Mesendoderm (in vitro differentiated cells): ENCODE data around the gene RGS17.

Experiments used
- DNase-seq: peaks from one replicate; pipeline ENCODE4 v3.0.0; 2013
- H2AK5ac ChIP-seq: 2 replicates; pipeline ENCODE4 v1.6.1; 2013; ENCODE audit warnings: low read length, inconsistent platforms
- H2BK120ac ChIP-seq: 2 replicates; pipeline ENCODE4 v1.6.1; 2013; ENCODE audit warnings: low read depth, mild to moderate bottlenecking, low read length, moderate library complexity, mixed read lengths
- H2BK15ac ChIP-seq: replicated peaks from 2 replicates; pipeline ENCODE4 v1.6.1; 2013; ENCODE audit warnings: low read depth, mild to moderate bottlenecking, moderate library complexity
- H2BK5ac ChIP-seq: 2 replicates; pipeline ENCODE4 v1.6.1; 2013; ENCODE audit warnings: low read length, inconsistent platforms
- H3K18ac ChIP-seq: 2 replicates; pipeline ENCODE4 v1.6.1; 2013; ENCODE audit warnings: mild to moderate bottlenecking, low read length, mixed read lengths
- H3K23ac ChIP-seq: one replicate; pipeline ENCODE4 v1.6.1; 2013; ENCODE audit warnings: low read length
- H3K27ac ChIP-seq: 2 replicates; pipeline ENCODE4 v1.5.1; 2013; ENCODE audit warnings: low read depth, mild to moderate bottlenecking, inconsistent platforms, low read length, moderate library complexity
- H3K27me3 ChIP-seq: 2 replicates; pipeline ENCODE4 v1.6.1; 2013; ENCODE audit warnings: low read length, control low read depth, mild to moderate bottlenecking, inconsistent platforms; ENCODE audit not compliant: insufficient read depth, poor library complexity
- H3K36me3 ChIP-seq: 2 replicates; pipeline ENCODE4 v1.6.1; 2013; ENCODE audit warnings: low read length, inconsistent platforms; ENCODE audit not compliant: control insufficient read depth, insufficient read depth
- H3K4ac ChIP-seq: one replicate; pipeline ENCODE4 v1.6.1; 2013; ENCODE audit warnings: low read depth, mild to moderate bottlenecking, low read length, moderate library complexity
- H3K4me1 ChIP-seq: 2 replicates; pipeline ENCODE4 v1.6.1; 2013; ENCODE audit warnings: low read depth, low read length, inconsistent platforms; ENCODE audit not compliant: control insufficient read depth
- H3K4me2 ChIP-seq: 2 replicates; pipeline ENCODE4 v1.6.1; 2013; ENCODE audit warnings: low read length
- H3K4me3 ChIP-seq: 2 replicates; pipeline ENCODE4 v1.5.1; 2013; ENCODE audit warnings: mild to moderate bottlenecking, low read length
- H3K56ac ChIP-seq: one replicate; pipeline ENCODE4 v1.6.1; 2013; ENCODE audit warnings: low read length
- H3K79me1 ChIP-seq: 2 replicates; pipeline ENCODE4 v1.6.1; 2013; ENCODE audit warnings: low read length, inconsistent platforms
- H3K79me2 ChIP-seq: 2 replicates; pipeline ENCODE4 v1.6.1; 2013; ENCODE audit warnings: mild to moderate bottlenecking, low read length; ENCODE audit not compliant: control insufficient read depth, insufficient read depth
- H3K9ac ChIP-seq: 2 replicates; pipeline ENCODE4 v1.6.1; 2013; ENCODE audit warnings: low read length, inconsistent platforms
- H4K5ac ChIP-seq: one replicate; pipeline ENCODE4 v1.6.1; 2013; ENCODE audit warnings: low read length
- H4K8ac ChIP-seq: one replicate; pipeline ENCODE4 v1.6.1; 2013; ENCODE audit warnings: low read depth, mild to moderate bottlenecking, control low read depth, low read length, moderate library complexity
- WGBS: extraction: QIAGEN DNeasy Blood & Tissue Kit; methylation state at CpG from one replicate; pipeline ENCODE4 v1.1.7; 2013; ENCODE audit warnings: low lambda C conversion rate, missing lambda C conversion rate; ENCODE audit not compliant: insufficient coverage; ENCODE audit errors: extremely low coverage; 5-methylcytosine and 5-hydroxymethylcytosine counted together

Gene RGS17

GRCh38 chr6:153051801-153052200 is 79.3 kb downstream of the RGS17 start:
- Histone ChIP-seq H3K56ac (no peak overlapping the region), H2BK15ac (no peak overlapping the region), H3K79me1 (no peaks in the 10 kb centered on the region), H3K27ac (no peak overlapping the region), H3K4ac (no peak overlapping the region), H2AK5ac (no peak overlapping the region), H3K23ac (no peak overlapping the region), H4K8ac (no peak overlapping the region), H3K4me1 (no peaks in the 10 kb centered on the region), H3K4me3 (no peak overlapping the region), H4K5ac (no peak overlapping the region), H3K9ac (no peak overlapping the region), H3K27me3 (no peaks in the 10 kb centered on the region), H3K36me3 (no peaks in the 10 kb centered on the region), H2BK5ac (no peak overlapping the region), H2BK120ac (no peak overlapping the region), H3K79me2 (no peaks in the 10 kb centered on the region), H3K4me2 (no peak overlapping the region), H3K18ac (no peak overlapping the region)
- DNase-seq, result no peak

GRCh38 chr6:153048631-153049030 is 82.5 kb downstream of the RGS17 start:
- Histone ChIP-seq H3K4me1 (no peaks in the 10 kb centered on the region), H3K4me3 (no peak overlapping the region), H3K9ac (no peak overlapping the region), H2AK5ac (no peak overlapping the region), H4K8ac (no peak overlapping the region), H3K27ac (no peak overlapping the region), H3K18ac (no peak overlapping the region), H2BK15ac (no peak overlapping the region), H3K4ac (no peak overlapping the region), H3K36me3 (no peaks in the 10 kb centered on the region), H3K79me2 (no peaks in the 10 kb centered on the region), H2BK120ac (no peak overlapping the region), H3K23ac (no peak overlapping the region), H3K4me2 (no peak overlapping the region), H3K27me3 (no peaks in the 10 kb centered on the region), H2BK5ac (no peak overlapping the region), H4K5ac (no peak overlapping the region), H3K56ac (no peak overlapping the region), H3K79me1 (no peaks in the 10 kb centered on the region)
- no peak for DNase-seq
- no CpG with 5 or more reads among the region's 3 CpGs for WGBS

GRCh38 chr6:153047386-153047785 is 83.7 kb downstream of the RGS17 start:
- WGBS, result no CpG with 5 or more reads among the region's 2 CpGs
- H3K18ac ChIP-seq, result no peak overlapping the region

GRCh38 chr6:153045271-153045670 is 85.8 kb downstream of the RGS17 start:
- no peak overlapping the region for H2BK15ac ChIP-seq
- no peak overlapping the region for H3K56ac ChIP-seq
- H4K5ac ChIP-seq, result no peak overlapping the region
- no peak overlapping the region for H2AK5ac ChIP-seq
- H3K27ac ChIP-seq, result no peak overlapping the region
- H2BK120ac ChIP-seq, result no peak overlapping the region
- no peak overlapping the region for H3K4me3 ChIP-seq
- H3K4me1 ChIP-seq, result no peaks in the 10 kb centered on the region
- H3K4ac ChIP-seq, result no peak overlapping the region
- H3K18ac ChIP-seq, result no peak overlapping the region
- no peak overlapping the region for H4K8ac ChIP-seq
- H2BK5ac ChIP-seq, result no peak overlapping the region
- no peak for DNase-seq
- H3K79me1 ChIP-seq, result no peaks in the 10 kb centered on the region
- no peaks in the 10 kb centered on the region for H3K36me3 ChIP-seq
- H3K9ac ChIP-seq, result no peak overlapping the region
- H3K23ac ChIP-seq, result no peak overlapping the region
- H3K79me2 ChIP-seq, result no peaks in the 10 kb centered on the region
- no peaks in the 10 kb centered on the region for H3K27me3 ChIP-seq
- no peak overlapping the region for H3K4me2 ChIP-seq

More at GRCh38 chr6:153047386-153047785, 83.7 kb downstream of the RGS17 start:
- no peak overlapping the region for H2AK5ac ChIP-seq
- H3K9ac ChIP-seq, result no peak overlapping the region
- no peaks in the 10 kb centered on the region for H3K79me1 ChIP-seq
- H3K56ac ChIP-seq, result no peak overlapping the region
- H2BK5ac ChIP-seq, result no peak overlapping the region
- no peak overlapping the region for H3K23ac ChIP-seq
- H3K4ac ChIP-seq, result no peak overlapping the region
- DNase-seq, result no peak
- H3K4me2 ChIP-seq, result no peak overlapping the region
- no peak overlapping the region for H3K27ac ChIP-seq
- H3K4me1 ChIP-seq, result no peaks in the 10 kb centered on the region
- no peak overlapping the region for H2BK120ac ChIP-seq
- no peak overlapping the region for H4K8ac ChIP-seq
- H3K36me3 ChIP-seq, result no peaks in the 10 kb centered on the region
- no peak overlapping the region for H4K5ac ChIP-seq
- no peaks in the 10 kb centered on the region for H3K79me2 ChIP-seq
- H3K27me3 ChIP-seq, result no peaks in the 10 kb centered on the region
- no peak overlapping the region for H2BK15ac ChIP-seq
- H3K4me3 ChIP-seq, result no peak overlapping the region

GRCh38 chr6:153044295-153044694 is 86.8 kb downstream of the RGS17 start:
- H3K27me3 ChIP-seq, result no peaks in the 10 kb centered on the region
- H3K27ac ChIP-seq, result no peak overlapping the region
- no peak overlapping the region for H2AK5ac ChIP-seq
- H3K23ac ChIP-seq, result no peak overlapping the region
- H3K4me2 ChIP-seq, result no peak overlapping the region
- no peak overlapping the region for H3K4me3 ChIP-seq
- H3K36me3 ChIP-seq, result no peaks in the 10 kb centered on the region
- H3K4me1 ChIP-seq, result no peaks in the 10 kb centered on the region
- H4K5ac ChIP-seq, result no peak overlapping the region
- H2BK120ac ChIP-seq, result no peak overlapping the region
- no peak overlapping the region for H2BK5ac ChIP-seq
- WGBS, result no CpG with 5 or more reads among the region's 4 CpGs
- H3K18ac ChIP-seq, result no peak overlapping the region
- H2BK15ac ChIP-seq, result no peak overlapping the region
- H4K8ac ChIP-seq, result no peak overlapping the region
- no peaks in the 10 kb centered on the region for H3K79me1 ChIP-seq
- H3K4ac ChIP-seq, result no peak overlapping the region
- H3K56ac ChIP-seq, result no peak overlapping the region
- no peak for DNase-seq
- H3K9ac ChIP-seq, result no peak overlapping the region
- H3K79me2 ChIP-seq, result no peaks in the 10 kb centered on the region

GRCh38 chr6:153043719-153044118 is 87.4 kb downstream of the RGS17 start:
- Histone ChIP-seq H3K56ac (no peak overlapping the region), H3K9ac (no peak overlapping the region), H2BK120ac (no peak overlapping the region), H2BK5ac (no peak overlapping the region), H3K18ac (no peak overlapping the region), H3K4me3 (no peak overlapping the region), H3K79me1 (no peaks in the 10 kb centered on the region), H2BK15ac (no peak overlapping the region), H3K4ac (no peak overlapping the region), H3K4me2 (no peak overlapping the region), H4K5ac (no peak overlapping the region), H3K79me2 (no peaks in the 10 kb centered on the region), H3K27me3 (no peaks in the 10 kb centered on the region), H2AK5ac (no peak overlapping the region), H3K27ac (no peak overlapping the region), H3K36me3 (no peaks in the 10 kb centered on the region), H3K4me1 (no peaks in the 10 kb centered on the region), H4K8ac (no peak overlapping the region), H3K23ac (no peak overlapping the region)
- WGBS, result 100% methylated on average over 1 of the region's 3 CpGs
- DNase-seq, result no peak
